Liver (tissue), 9 donors: ENCODE measurements around the gene AGBL4. TPM values are rescaled to one million over a fixed set of nuclear protein-coding genes. Genes with fewer than 3 reads are reported as not detected.

Experiments used
- DNase-seq: peaks from one replicate; pipeline ENCODE4 v3.0.0-alpha.2; 2017; ENCODE audit warnings: low spot score
- H3K27ac ChIP-seq, 2 donors: one replicate each; pipeline ENCODE4 v1.7.0; 2013; ENCODE audit warnings: inconsistent platforms in 2 of 2, low read length in 2 of 2, control low read depth in 1 of 2, low read depth in 1 of 2, mild to moderate bottlenecking in 1 of 2
- H3K27me3 ChIP-seq, 4 donors: one replicate each; pipeline versions ENCODE4 v1.6.1 to v1.7.0; 2013; ENCODE audit warnings: low read length in 3 of 4, inconsistent platforms in 1 of 4, mild to moderate bottlenecking in 1 of 4, moderate library complexity in 1 of 4; ENCODE audit not compliant: control insufficient read depth in 4 of 4, insufficient read depth in 4 of 4
- H3K36me3 ChIP-seq, 4 donors: one replicate each; pipeline versions ENCODE4 v1.6.1 to v1.7.0; 2013; ENCODE audit warnings: low read length in 3 of 4, mild to moderate bottlenecking in 3 of 4, low read depth in 1 of 4, moderate library complexity in 1 of 4; ENCODE audit not compliant: control insufficient read depth in 4 of 4, insufficient read depth in 3 of 4
- H3K4me1 ChIP-seq, 4 donors: one replicate each; pipeline versions ENCODE4 v1.6.1 to v1.7.0; 2013; ENCODE audit warnings: low read length in 3 of 4, mild to moderate bottlenecking in 3 of 4, moderate library complexity in 1 of 4; ENCODE audit not compliant: control insufficient read depth in 4 of 4, insufficient read depth in 4 of 4
- H3K4me3 ChIP-seq, 3 donors: one replicate each; pipeline versions ENCODE4 v1.6.1 to v1.7.0; 2013; ENCODE audit warnings: low read length in 3 of 3, control low read depth in 1 of 3, low read depth in 1 of 3, mild to moderate bottlenecking in 1 of 3
- H3K9ac ChIP-seq, 2 donors: one replicate each; pipeline ENCODE4 v1.7.0; 2013; ENCODE audit warnings: low read length in 2 of 2, mild to moderate bottlenecking in 2 of 2, moderate library complexity in 2 of 2, control low read depth in 1 of 2, low read depth in 1 of 2
- H3K9me3 ChIP-seq, 4 donors: one replicate each; pipeline versions ENCODE4 v1.6.1 to v1.7.0; 2013; ENCODE audit warnings: low read length in 3 of 4; ENCODE audit not compliant: control insufficient read depth in 4 of 4
- EGR1 ChIP-seq, 2 donors: IDR thresholded peaks; 2 replicates each; pipeline ENCODE4 v1.6.1; 2016 to 2018; ENCODE audit warnings: antibody characterized with exemption in 2 of 2, low read depth in 2 of 2
- FOXA1 ChIP-seq: IDR thresholded peaks from 2 replicates; pipeline ENCODE4 v1.6.1; 2016; ENCODE audit warnings: antibody characterized with exemption
- FOXA2 ChIP-seq: IDR thresholded peaks from 2 replicates; pipeline ENCODE4 v1.6.1; 2016; ENCODE audit warnings: antibody characterized with exemption
- GABPA ChIP-seq, 2 donors: IDR thresholded peaks in 1 of 2; conservative IDR thresholded peaks in 1 of 2; 2 replicates each; pipeline ENCODE4 v1.6.1; 2016; ENCODE audit warnings: antibody characterized with exemption in 2 of 2, mild to moderate bottlenecking in 1 of 2, moderate library complexity in 1 of 2
- HNF4A ChIP-seq, 2 donors: conservative IDR thresholded peaks; 2 replicates each; pipeline ENCODE4 v1.6.1; 2016; ENCODE audit warnings: antibody characterized with exemption in 2 of 2, mild to moderate bottlenecking in 2 of 2
- HNF4G ChIP-seq: IDR thresholded peaks from 2 replicates; pipeline ENCODE4 v1.6.1; 2016; ENCODE audit warnings: antibody characterized with exemption
- JUND ChIP-seq, 2 donors: IDR thresholded peaks; 2 replicates each; pipeline ENCODE4 v1.6.1; 2016; ENCODE audit warnings: antibody characterized with exemption in 2 of 2
- NR2F2 ChIP-seq: IDR thresholded peaks from 2 replicates; pipeline ENCODE4 v1.6.1; 2016; ENCODE audit warnings: antibody characterized with exemption
- RAD21 ChIP-seq, 2 donors: IDR thresholded peaks; 2 replicates each; pipeline ENCODE4 v1.6.1; 2016; ENCODE audit warnings: antibody characterized with exemption in 2 of 2, mild to moderate bottlenecking in 2 of 2
- RXRA ChIP-seq, 2 donors: IDR thresholded peaks; 2 replicates each; pipeline ENCODE4 v1.6.1; 2017 to 2018; ENCODE audit warnings: antibody characterized with exemption in 2 of 2, mild to moderate bottlenecking in 1 of 2
- SP1 ChIP-seq: IDR thresholded peaks from 2 replicates; pipeline ENCODE4 v1.6.1; 2018; ENCODE audit warnings: antibody characterized with exemption, mild to moderate bottlenecking
- TAF1 ChIP-seq: conservative IDR thresholded peaks from 2 replicates; pipeline ENCODE4 v1.6.1; 2016; ENCODE audit warnings: antibody characterized with exemption, mild to moderate bottlenecking
- YY1 ChIP-seq: IDR thresholded peaks from 2 replicates; pipeline ENCODE4 v1.6.1; 2016; ENCODE audit warnings: antibody characterized with exemption, mild to moderate bottlenecking
- WGBS: extraction: QIAGEN DNeasy Blood & Tissue Kit; methylation state at CpG from one replicate; pipeline ENCODE4 v1.1.7; 2013; 5-methylcytosine and 5-hydroxymethylcytosine counted together
- polyA plus RNA-seq, 2 donors: library from polyadenylated mRNA; stranded (reverse) in 1 of 2; unstranded in 1 of 2; fragments of 200-250 nt in 1 of 2; fragments of >200 nt in 1 of 2; fragmentation: Nextera tagmentation in 1 of 2; extraction: Ambion mirVana in 1 of 2; gene quantifications; one replicate each; pipeline versions ENCODE4 v1.2.1 to v1.2.3, GENCODE V29; 2013 to 2015
- total RNA-seq, 2 donors: library from RNA; depleted of rRNA; stranded (reverse); fragments of >200 nt; gene quantifications; one replicate each; pipeline ENCODE4 v1.2.3, GENCODE V29; 2014
- TF ChIP-seq, protein P1 (sequence below): fragments of 150-350 bp; IDR thresholded peaks from 2 replicates; pipeline ENCODE4 v1.5.1; 2017; ENCODE audit warnings: improper control_type of control experiment, low read depth, low read length; ENCODE audit not compliant: missing input control
- TF ChIP-seq, protein P2 (sequence below): IDR thresholded peaks from 2 replicates; pipeline ENCODE4 v1.6.1; 2016; ENCODE audit warnings: antibody characterized with exemption
- TF ChIP-seq, protein P3 (sequence below): IDR thresholded peaks from 2 replicates; pipeline ENCODE4 v1.6.1; 2016; ENCODE audit warnings: antibody characterized with exemption
- TF ChIP-seq, protein P4 (sequence below): IDR thresholded peaks from 2 replicates; pipeline ENCODE4 v1.6.1; 2016; ENCODE audit warnings: antibody characterized with exemption
- TF ChIP-seq, protein P5 (sequence below): IDR thresholded peaks from 2 replicates; pipeline ENCODE4 v1.6.1; 2016; ENCODE audit warnings: antibody characterized with exemption, mild to moderate bottlenecking
- donor health status: healthy.
- donor health status: healthy.
- donor health status: healthy.
- donor health status: healthy.
- donor health status: healthy.

AGBL4 gene
- total and polyA plus RNA-seq, 4 donors = 0.75 to 0.76 TPM; not detected in 2

DNA sequence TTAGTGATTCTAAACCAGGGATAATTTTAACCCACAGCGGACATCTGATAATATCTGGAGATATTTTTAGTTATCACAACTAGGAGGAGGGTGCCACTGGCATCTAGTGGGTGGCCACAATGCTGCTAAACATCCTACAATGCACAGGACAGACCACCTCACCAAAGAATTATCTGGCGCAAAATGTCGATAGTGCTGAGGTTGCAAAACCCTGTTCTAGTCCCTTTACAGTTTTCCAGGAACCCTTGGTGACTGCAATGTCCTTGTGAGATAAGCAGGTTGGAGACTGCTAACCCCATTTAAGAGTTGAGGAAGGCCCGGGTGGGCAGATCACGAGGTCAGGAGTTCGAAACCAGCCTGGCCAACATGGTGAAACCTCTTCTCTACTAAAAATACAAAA lies 1083.9 kb downstream of the AGBL4 start (continued):
- TF ChIP-seq, protein P1, sequence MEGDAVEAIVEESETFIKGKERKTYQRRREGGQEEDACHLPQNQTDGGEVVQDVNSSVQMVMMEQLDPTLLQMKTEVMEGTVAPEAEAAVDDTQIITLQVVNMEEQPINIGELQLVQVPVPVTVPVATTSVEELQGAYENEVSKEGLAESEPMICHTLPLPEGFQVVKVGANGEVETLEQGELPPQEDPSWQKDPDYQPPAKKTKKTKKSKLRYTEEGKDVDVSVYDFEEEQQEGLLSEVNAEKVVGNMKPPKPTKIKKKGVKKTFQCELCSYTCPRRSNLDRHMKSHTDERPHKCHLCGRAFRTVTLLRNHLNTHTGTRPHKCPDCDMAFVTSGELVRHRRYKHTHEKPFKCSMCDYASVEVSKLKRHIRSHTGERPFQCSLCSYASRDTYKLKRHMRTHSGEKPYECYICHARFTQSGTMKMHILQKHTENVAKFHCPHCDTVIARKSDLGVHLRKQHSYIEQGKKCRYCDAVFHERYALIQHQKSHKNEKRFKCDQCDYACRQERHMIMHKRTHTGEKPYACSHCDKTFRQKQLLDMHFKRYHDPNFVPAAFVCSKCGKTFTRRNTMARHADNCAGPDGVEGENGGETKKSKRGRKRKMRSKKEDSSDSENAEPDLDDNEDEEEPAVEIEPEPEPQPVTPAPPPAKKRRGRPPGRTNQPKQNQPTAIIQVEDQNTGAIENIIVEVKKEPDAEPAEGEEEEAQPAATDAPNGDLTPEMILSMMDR = no peak
- TF ChIP-seq, protein P2, sequence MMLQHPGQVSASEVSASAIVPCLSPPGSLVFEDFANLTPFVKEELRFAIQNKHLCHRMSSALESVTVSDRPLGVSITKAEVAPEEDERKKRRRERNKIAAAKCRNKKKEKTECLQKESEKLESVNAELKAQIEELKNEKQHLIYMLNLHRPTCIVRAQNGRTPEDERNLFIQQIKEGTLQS = no peak
- TF ChIP-seq RAD21 (IDR thresholded peaks at IDR 0.05) = no peak

DNA sequence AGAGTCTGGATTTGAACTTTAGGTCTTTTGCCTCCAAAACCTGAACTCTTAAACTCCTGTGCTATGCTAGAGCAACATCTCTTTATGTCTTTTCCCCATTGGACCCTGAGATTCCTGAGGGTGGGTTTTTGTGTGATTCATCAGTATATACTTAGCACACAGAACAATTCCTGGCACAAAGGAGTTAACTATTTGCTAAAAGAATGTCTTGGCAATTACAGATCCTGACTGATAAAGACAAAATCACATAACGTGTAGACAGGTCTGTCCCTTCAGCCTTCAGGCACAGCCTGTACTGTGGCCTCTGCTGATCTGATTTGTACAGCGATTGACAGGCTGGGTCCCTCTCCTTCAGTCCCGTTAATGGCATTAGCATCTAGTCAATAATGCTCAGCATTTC lies 1084.7 kb downstream of the AGBL4 start:
- Histone ChIP-seq H3K4me3 (no peak overlapping the region), H3K36me3 (no peaks in the 10 kb centered on the region), H3K27ac (no peak overlapping the region), H3K27me3 (peaks cover 0 to 6% (median 0%) of the 10 kb centered on the region in 4 donors), H3K9ac (no peak overlapping the region), H3K4me1 (no peaks in the 10 kb centered on the region), H3K9me3 (no peaks in the 10 kb centered on the region)
- TF ChIP-seq, protein P2 = no peak
- TF ChIP-seq TAF1 (no peak), NR2F2 (no peak), EGR1 (IDR thresholded peaks at IDR 0.05; ENCODE audit: low read depth in 2 of 2) (no peak), HNF4A (conservative IDR thresholded peaks at IDR 0.05) (no peak), FOXA2 (no peak), RXRA (IDR thresholded peaks at IDR 0.05) (no peak), SP1 (no peak), RAD21 (IDR thresholded peaks at IDR 0.05) (no peak), FOXA1 (no peak), YY1 (no peak), HNF4G (no peak), GABPA (IDR thresholded peaks at IDR 0.05 in 1 of 2, conservative IDR thresholded peaks at IDR 0.05 in 1 of 2) (no peak), JUND (IDR thresholded peaks at IDR 0.05) (no peak)
- TF ChIP-seq, protein P3, sequence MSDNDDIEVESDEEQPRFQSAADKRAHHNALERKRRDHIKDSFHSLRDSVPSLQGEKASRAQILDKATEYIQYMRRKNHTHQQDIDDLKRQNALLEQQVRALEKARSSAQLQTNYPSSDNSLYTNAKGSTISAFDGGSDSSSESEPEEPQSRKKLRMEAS = no peak
- TF ChIP-seq, protein P4, sequence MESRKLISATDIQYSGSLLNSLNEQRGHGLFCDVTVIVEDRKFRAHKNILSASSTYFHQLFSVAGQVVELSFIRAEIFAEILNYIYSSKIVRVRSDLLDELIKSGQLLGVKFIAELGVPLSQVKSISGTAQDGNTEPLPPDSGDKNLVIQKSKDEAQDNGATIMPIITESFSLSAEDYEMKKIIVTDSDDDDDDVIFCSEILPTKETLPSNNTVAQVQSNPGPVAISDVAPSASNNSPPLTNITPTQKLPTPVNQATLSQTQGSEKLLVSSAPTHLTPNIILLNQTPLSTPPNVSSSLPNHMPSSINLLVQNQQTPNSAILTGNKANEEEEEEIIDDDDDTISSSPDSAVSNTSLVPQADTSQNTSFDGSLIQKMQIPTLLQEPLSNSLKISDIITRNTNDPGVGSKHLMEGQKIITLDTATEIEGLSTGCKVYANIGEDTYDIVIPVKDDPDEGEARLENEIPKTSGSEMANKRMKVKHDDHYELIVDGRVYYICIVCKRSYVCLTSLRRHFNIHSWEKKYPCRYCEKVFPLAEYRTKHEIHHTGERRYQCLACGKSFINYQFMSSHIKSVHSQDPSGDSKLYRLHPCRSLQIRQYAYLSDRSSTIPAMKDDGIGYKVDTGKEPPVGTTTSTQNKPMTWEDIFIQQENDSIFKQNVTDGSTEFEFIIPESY = no peak
- TF ChIP-seq, protein P5, sequence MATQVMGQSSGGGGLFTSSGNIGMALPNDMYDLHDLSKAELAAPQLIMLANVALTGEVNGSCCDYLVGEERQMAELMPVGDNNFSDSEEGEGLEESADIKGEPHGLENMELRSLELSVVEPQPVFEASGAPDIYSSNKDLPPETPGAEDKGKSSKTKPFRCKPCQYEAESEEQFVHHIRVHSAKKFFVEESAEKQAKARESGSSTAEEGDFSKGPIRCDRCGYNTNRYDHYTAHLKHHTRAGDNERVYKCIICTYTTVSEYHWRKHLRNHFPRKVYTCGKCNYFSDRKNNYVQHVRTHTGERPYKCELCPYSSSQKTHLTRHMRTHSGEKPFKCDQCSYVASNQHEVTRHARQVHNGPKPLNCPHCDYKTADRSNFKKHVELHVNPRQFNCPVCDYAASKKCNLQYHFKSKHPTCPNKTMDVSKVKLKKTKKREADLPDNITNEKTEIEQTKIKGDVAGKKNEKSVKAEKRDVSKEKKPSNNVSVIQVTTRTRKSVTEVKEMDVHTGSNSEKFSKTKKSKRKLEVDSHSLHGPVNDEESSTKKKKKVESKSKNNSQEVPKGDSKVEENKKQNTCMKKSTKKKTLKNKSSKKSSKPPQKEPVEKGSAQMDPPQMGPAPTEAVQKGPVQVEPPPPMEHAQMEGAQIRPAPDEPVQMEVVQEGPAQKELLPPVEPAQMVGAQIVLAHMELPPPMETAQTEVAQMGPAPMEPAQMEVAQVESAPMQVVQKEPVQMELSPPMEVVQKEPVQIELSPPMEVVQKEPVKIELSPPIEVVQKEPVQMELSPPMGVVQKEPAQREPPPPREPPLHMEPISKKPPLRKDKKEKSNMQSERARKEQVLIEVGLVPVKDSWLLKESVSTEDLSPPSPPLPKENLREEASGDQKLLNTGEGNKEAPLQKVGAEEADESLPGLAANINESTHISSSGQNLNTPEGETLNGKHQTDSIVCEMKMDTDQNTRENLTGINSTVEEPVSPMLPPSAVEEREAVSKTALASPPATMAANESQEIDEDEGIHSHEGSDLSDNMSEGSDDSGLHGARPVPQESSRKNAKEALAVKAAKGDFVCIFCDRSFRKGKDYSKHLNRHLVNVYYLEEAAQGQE = no peak
- TF ChIP-seq, protein P1 = no peak
- DNase-seq = no peak
- WGBS = 51% methylated on average over 3 of the region's 3 CpGs
